H9 (cell line): ENCODE measurements around the gene FAM184A. TPM values are rescaled to one million over a fixed set of nuclear protein-coding genes. Genes with fewer than 3 reads are reported as not detected.

ENCODE experiments used
- DNase-seq: peaks from one replicate; pipeline ENCODE4 v3.0.0-alpha.2; 2017
- H2AFZ ChIP-seq: one replicate; pipeline ENCODE4 v1.6.1; 2013; ENCODE audit warnings: mild to moderate bottlenecking, low read length, control low read depth, moderate library complexity
- H2AK5ac ChIP-seq: 2 replicates; pipeline ENCODE4 v1.6.1; 2013; ENCODE audit warnings: low read length, control low read depth, mixed read lengths; ENCODE audit not compliant: insufficient read length
- H2BK120ac ChIP-seq: one replicate; pipeline ENCODE4 v1.6.1; 2013; ENCODE audit warnings: low read depth, mild to moderate bottlenecking, low read length, control low read depth, inconsistent platforms; ENCODE audit not compliant: poor library complexity, severe bottlenecking
- H2BK12ac ChIP-seq: 2 replicates; pipeline ENCODE4 v1.6.1; 2013; ENCODE audit warnings: low read length, control low read depth, mixed read lengths, low read depth; ENCODE audit not compliant: insufficient read length
- H2BK15ac ChIP-seq: 2 replicates; pipeline ENCODE4 v1.6.1; 2013; ENCODE audit warnings: low read depth, low read length, control low read depth
- H2BK20ac ChIP-seq: one replicate; pipeline ENCODE4 v1.6.1; 2013; ENCODE audit warnings: low read depth, mild to moderate bottlenecking, low read length, control low read depth, inconsistent platforms; ENCODE audit not compliant: poor library complexity, severe bottlenecking
- H2BK5ac ChIP-seq: 2 replicates; pipeline ENCODE4 v1.6.1; 2013; ENCODE audit warnings: low read length, control low read depth, mixed read lengths; ENCODE audit not compliant: insufficient read length
- H3K14ac ChIP-seq: 2 replicates; pipeline ENCODE4 v1.6.1; 2013; ENCODE audit warnings: low read length, control low read depth; ENCODE audit not compliant: insufficient read depth
- H3K18ac ChIP-seq: 2 replicates; pipeline ENCODE4 v1.6.1; 2013; ENCODE audit warnings: low read depth, mild to moderate bottlenecking, mixed read lengths, low read length, control low read depth; ENCODE audit not compliant: insufficient read length
- H3K23ac ChIP-seq: 2 replicates; pipeline ENCODE4 v1.6.1; 2013; ENCODE audit warnings: low read length, control low read depth, mixed read lengths, low read depth; ENCODE audit not compliant: insufficient read length
- H3K23me2 ChIP-seq: 2 replicates; pipeline ENCODE4 v1.6.1; 2013; ENCODE audit warnings: low read depth, mild to moderate bottlenecking, mixed read lengths, low read length, control low read depth; ENCODE audit not compliant: insufficient read length, poor library complexity, severe bottlenecking
- H3K27ac ChIP-seq: 2 replicates; pipeline ENCODE4 v1.5.1; 2013; ENCODE audit warnings: low read length, control low read depth, mixed read lengths, low read depth; ENCODE audit not compliant: insufficient read length
- H3K27me3 ChIP-seq: 2 replicates; pipeline ENCODE4 v1.6.1; 2013; ENCODE audit warnings: low read length, control low read depth, inconsistent platforms; ENCODE audit not compliant: insufficient read depth
- H3K4ac ChIP-seq: 2 replicates; pipeline ENCODE4 v1.6.1; 2013; ENCODE audit warnings: low read depth, mild to moderate bottlenecking, control low read depth, inconsistent platforms, low read length, moderate library complexity
- H3K4me1 ChIP-seq: 2 replicates; pipeline ENCODE4 v1.6.1; 2013; ENCODE audit warnings: low read length, control low read depth, inconsistent platforms; ENCODE audit not compliant: insufficient read depth
- H3K4me2 ChIP-seq: 2 replicates; pipeline ENCODE4 v1.6.1; 2013; ENCODE audit warnings: low read length, control low read depth, mixed read lengths; ENCODE audit not compliant: insufficient read length, insufficient read depth
- H3K56ac ChIP-seq: 2 replicates; pipeline ENCODE4 v1.6.1; 2013; ENCODE audit warnings: low read depth, mild to moderate bottlenecking, mixed read lengths, low read length, control low read depth; ENCODE audit not compliant: insufficient read length
- H3K79me1 ChIP-seq: 2 replicates; pipeline ENCODE4 v1.6.1; 2013; ENCODE audit warnings: low read depth, mild to moderate bottlenecking, moderate library complexity, low read length, control low read depth, inconsistent platforms; ENCODE audit not compliant: insufficient read depth, poor library complexity, severe bottlenecking
- H3K79me2 ChIP-seq: 2 replicates; pipeline ENCODE4 v1.6.1; 2013; ENCODE audit warnings: low read length, control low read depth, inconsistent platforms; ENCODE audit not compliant: insufficient read depth
- H3K9ac ChIP-seq: 2 replicates; pipeline ENCODE4 v1.6.1; 2013; ENCODE audit warnings: low read length, control low read depth, mixed read lengths; ENCODE audit not compliant: insufficient read length; ENCODE audit errors: extremely low read depth
- H3K9me3 ChIP-seq: one replicate; pipeline ENCODE4 v1.6.1; 2013; ENCODE audit warnings: low read depth, low read length, inconsistent platforms; ENCODE audit not compliant: control insufficient read depth
- H3T11ph ChIP-seq: one replicate; pipeline ENCODE4 v1.6.1; 2013; ENCODE audit warnings: mild to moderate bottlenecking, low read length, control low read depth, inconsistent platforms
- H4K20me1 ChIP-seq: one replicate; pipeline ENCODE4 v1.6.1; 2013; ENCODE audit not compliant: control insufficient read depth, insufficient read length, insufficient read depth
- H4K5ac ChIP-seq: 2 replicates; pipeline ENCODE4 v1.6.1; 2013; ENCODE audit warnings: low read depth, mild to moderate bottlenecking, mixed read lengths, low read length, control low read depth; ENCODE audit not compliant: insufficient read length
- H4K8ac ChIP-seq: replicated peaks from 2 replicates; pipeline ENCODE4 v1.6.1; 2013; ENCODE audit warnings: low read length, control low read depth, mixed read lengths, low read depth; ENCODE audit not compliant: insufficient read length
- H4K91ac ChIP-seq: 2 replicates; pipeline ENCODE4 v1.6.1; 2013; ENCODE audit warnings: low read depth, mild to moderate bottlenecking, moderate library complexity, mixed read lengths, low read length, control low read depth; ENCODE audit not compliant: insufficient read length
- H3K27ac Mint-ChIP-seq, 3 experiments: 2 replicates in 2 of 3; 3 replicates in 1 of 3; pipeline ENCODE4 v1.8.0; 2020 to 2021; ENCODE audit warnings: mixed read lengths in 3 of 3, mild to moderate bottlenecking in 1 of 3, moderate library complexity in 1 of 3
- H3K27me3 Mint-ChIP-seq: 2 replicates; pipeline ENCODE4 v1.8.0; 2021; ENCODE audit warnings: low read depth, mild to moderate bottlenecking, moderate library complexity, mixed read lengths
- H3K36me3 Mint-ChIP-seq, 3 experiments: 2 replicates in 2 of 3; 3 replicates in 1 of 3; pipeline ENCODE4 v1.8.0; 2020 to 2021; ENCODE audit warnings: low read depth in 3 of 3, mixed read lengths in 3 of 3; ENCODE audit not compliant: insufficient read depth in 1 of 3
- H3K4me1 Mint-ChIP-seq, 2 experiments: 2 replicates each; pipeline ENCODE4 v1.8.0; 2020; ENCODE audit warnings: mixed read lengths in 2 of 2
- H3K4me3 Mint-ChIP-seq, 2 experiments: 2 replicates in 1 of 2; 3 replicates in 1 of 2; pipeline ENCODE4 v1.8.0; 2020 to 2021; ENCODE audit warnings: mild to moderate bottlenecking in 2 of 2, mixed read lengths in 2 of 2, moderate library complexity in 1 of 2
- H3K9me3 Mint-ChIP-seq, 2 experiments: 2 replicates in 1 of 2; 3 replicates in 1 of 2; pipeline ENCODE4 v1.8.0; 2020; ENCODE audit warnings: mild to moderate bottlenecking in 2 of 2, mixed read lengths in 2 of 2, moderate library complexity in 1 of 2
- WGBS: extraction: QIAGEN DNeasy Blood & Tissue Kit; methylation state at CpG from one replicate; pipeline ENCODE4 v1.1.7; 2013; ENCODE audit warnings: missing lambda C conversion rate, low lambda C conversion rate, mixed read lengths; ENCODE audit not compliant: insufficient read length; ENCODE audit errors: extremely low coverage; 5-methylcytosine and 5-hydroxymethylcytosine counted together
- total RNA-seq: library from RNA; stranded (reverse); gene quantifications from 2 replicates; pipeline ENCODE4 v1.2.1, GENCODE V29; 2021
- TF ChIP-seq, protein P1 (sequence below): fragments of 200-600 bp; sonication (generic); conservative IDR thresholded peaks from 3 replicates; pipeline ENCODE4 v1.8.0; 2021; ENCODE audit warnings: antibody characterized with exemption, mild to moderate bottlenecking

Gene FAM184A
- total RNA-seq, 1 experiment from 2014 or later = 11.4 TPM

DNA sequence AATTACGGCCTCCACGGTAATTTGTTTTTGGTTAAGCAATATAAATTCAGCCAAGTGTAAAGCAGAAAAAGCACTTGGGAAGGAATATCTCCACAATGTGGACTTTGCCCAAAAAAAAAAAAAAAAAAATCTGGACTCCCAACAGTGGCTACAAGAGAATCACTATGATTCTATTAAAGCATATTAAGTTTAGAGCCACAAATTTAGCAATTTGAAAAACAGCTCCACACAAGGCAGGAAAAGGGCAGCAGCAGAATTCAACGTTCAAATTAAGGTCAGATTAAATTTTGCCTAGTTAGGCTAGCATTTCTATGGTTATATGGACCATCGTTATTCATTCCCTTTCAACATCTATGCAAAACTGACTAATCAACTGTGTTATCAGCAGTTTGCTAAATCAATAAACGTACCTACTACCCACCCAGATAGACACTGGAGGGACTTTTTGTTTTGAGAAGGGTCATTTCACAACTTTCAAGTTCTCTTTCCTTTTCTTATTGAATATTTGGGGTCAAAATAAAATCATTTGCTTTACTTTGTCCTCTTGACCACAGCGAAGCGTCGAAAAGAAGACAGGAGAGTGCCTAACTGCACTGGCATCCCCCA is 144.5 kb downstream of the FAM184A start:
- Histone ChIP-seq H3K18ac (no peak overlapping the region), H3K56ac (no peak overlapping the region), H4K5ac (no peak overlapping the region), H4K91ac (no peak overlapping the region), H3K9ac (no peak overlapping the region), H2BK20ac (no peak overlapping the region), H3K4ac (no peak overlapping the region), H2BK12ac (no peak overlapping the region), H3K14ac (no peak overlapping the region), H2BK120ac (no peak overlapping the region), H3T11ph (no peak overlapping the region), H3K4me1 (no peaks in the 10 kb centered on the region), H3K23me2 (peaks cover 4% of the 10 kb centered on the region), H4K20me1 (no peaks in the 10 kb centered on the region), H3K79me2 (no peaks in the 10 kb centered on the region; the same call in 1 of the 2 replicates), H3K79me1 (no peaks in the 10 kb centered on the region), H2BK15ac (no peak overlapping the region), H2AK5ac (no peak overlapping the region), H4K8ac (no peak overlapping the region), H3K23ac (no peak overlapping the region), H3K9me3 (no peaks in the 10 kb centered on the region), H2BK5ac (no peak overlapping the region), H3K4me2 (peak overlapping the region; percentile 87), H3K27ac (no peak overlapping the region), H2AFZ (no peak overlapping the region), H3K27me3 (no peaks in the 10 kb centered on the region)
- Mint-ChIP-seq H3K9me3 (peaks cover 16% of the 10 kb centered on the region in 2 experiments), H3K27ac (no peak overlapping the region; a peak in 1 of 7 replicates), H3K4me1 (peaks cover 18 to 19% of the 10 kb centered on the region in 2 experiments), H3K36me3 (peaks cover 32 to 58% (median 34%) of the 10 kb centered on the region in 3 experiments), H3K4me3 (peak overlapping the region; percentile 86 to 95), H3K27me3 (no peaks in the 10 kb centered on the region)
- no peak for DNase-seq
- no CpG with 5 or more reads among the region's 8 CpGs for WGBS
- TF ChIP-seq, protein P1, sequence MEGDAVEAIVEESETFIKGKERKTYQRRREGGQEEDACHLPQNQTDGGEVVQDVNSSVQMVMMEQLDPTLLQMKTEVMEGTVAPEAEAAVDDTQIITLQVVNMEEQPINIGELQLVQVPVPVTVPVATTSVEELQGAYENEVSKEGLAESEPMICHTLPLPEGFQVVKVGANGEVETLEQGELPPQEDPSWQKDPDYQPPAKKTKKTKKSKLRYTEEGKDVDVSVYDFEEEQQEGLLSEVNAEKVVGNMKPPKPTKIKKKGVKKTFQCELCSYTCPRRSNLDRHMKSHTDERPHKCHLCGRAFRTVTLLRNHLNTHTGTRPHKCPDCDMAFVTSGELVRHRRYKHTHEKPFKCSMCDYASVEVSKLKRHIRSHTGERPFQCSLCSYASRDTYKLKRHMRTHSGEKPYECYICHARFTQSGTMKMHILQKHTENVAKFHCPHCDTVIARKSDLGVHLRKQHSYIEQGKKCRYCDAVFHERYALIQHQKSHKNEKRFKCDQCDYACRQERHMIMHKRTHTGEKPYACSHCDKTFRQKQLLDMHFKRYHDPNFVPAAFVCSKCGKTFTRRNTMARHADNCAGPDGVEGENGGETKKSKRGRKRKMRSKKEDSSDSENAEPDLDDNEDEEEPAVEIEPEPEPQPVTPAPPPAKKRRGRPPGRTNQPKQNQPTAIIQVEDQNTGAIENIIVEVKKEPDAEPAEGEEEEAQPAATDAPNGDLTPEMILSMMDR = no peak
